Spleen (tissue), 11 donors: ENCODE results near the gene TLR2. TPM values are rescaled to one million over a fixed set of nuclear protein-coding genes. Genes with fewer than 3 reads are reported as not detected.

ENCODE experiments used
- DNase-seq: peaks from one replicate; pipeline ENCODE4 v3.0.0-alpha.2; 2020
- H3K27ac ChIP-seq, 8 donors: fragments of 200-600 bp; sonication (generic) in 7 of 8; 1 replicate in 4 of 8; 2 replicates in 4 of 8; pipeline versions ENCODE4 v1.5.0 to v1.8.0; 2016 to 2021; ENCODE audit warnings: inconsistent platforms in 4 of 8, mild to moderate bottlenecking in 4 of 8, moderate library complexity in 1 of 8
- H3K27me3 ChIP-seq, 7 donors: fragments of 200-600 bp; sonication (generic) in 6 of 7; replicated peaks in 1 of 7; 1 replicate in 4 of 7; 2 replicates in 3 of 7; pipeline versions ENCODE4 v1.5.0 to v1.8.0; 2016 to 2021; ENCODE audit warnings: inconsistent platforms in 3 of 7, mild to moderate bottlenecking in 1 of 7
- H3K36me3 ChIP-seq, 6 donors: fragments of 200-600 bp; sonication (generic) in 5 of 6; 1 replicate in 4 of 6; 2 replicates in 2 of 6; pipeline versions ENCODE4 v1.5.0 to v1.8.0; 2016 to 2021; ENCODE audit warnings: inconsistent platforms in 2 of 6
- H3K4me1 ChIP-seq, 6 donors: fragments of 200-600 bp; sonication (generic) in 5 of 6; 1 replicate in 3 of 6; 2 replicates in 3 of 6; pipeline versions ENCODE4 v1.5.0 to v1.8.0; 2016 to 2021; ENCODE audit warnings: inconsistent platforms in 3 of 6
- H3K4me3 ChIP-seq, 8 donors: fragments of 200-600 bp; sonication (generic) in 7 of 8; 1 replicate in 4 of 8; 2 replicates in 4 of 8; pipeline versions ENCODE4 v1.5.0 to v1.8.0; 2016 to 2021; ENCODE audit warnings: inconsistent platforms in 4 of 8, mild to moderate bottlenecking in 4 of 8, moderate library complexity in 2 of 8
- H3K9me3 ChIP-seq, 8 donors: fragments of 200-600 bp; sonication (generic) in 7 of 8; 1 replicate in 4 of 8; 2 replicates in 4 of 8; pipeline versions ENCODE4 v1.5.0 to v1.8.0; 2016 to 2021; ENCODE audit warnings: inconsistent platforms in 4 of 8
- CTCF ChIP-seq, 11 experiments: fragments of 200-600 bp in 7 of 11; fragments of 450-650 bp in 4 of 11; sonication (generic) in 4 of 11; IDR thresholded peaks in 8 of 11; conservative IDR thresholded peaks in 3 of 11; 1 replicate in 7 of 11; 2 replicates in 4 of 11; pipeline versions ENCODE4 v1.4.0 to v1.8.0; 2016 to 2021; ENCODE audit warnings: antibody characterized with exemption in 11 of 11, inconsistent platforms in 4 of 11, mild to moderate bottlenecking in 1 of 11
- POLR2A ChIP-seq, 3 donors: fragments of 450-650 bp; IDR thresholded peaks; one replicate each; pipeline ENCODE4 v1.5.1; 2017; ENCODE audit warnings: antibody characterized with exemption in 3 of 3, mild to moderate bottlenecking in 1 of 3
- POLR2AphosphoS5 ChIP-seq, 3 donors: sonication (generic); formaldehyde crosslinking; IDR thresholded peaks; one replicate each; pipeline ENCODE4 v1.5.1; 2017; ENCODE audit warnings: antibody characterized with exemption in 3 of 3
- WGBS, 5 donors: extraction: QIAGEN DNeasy Blood & Tissue Kit in 3 of 5; methylation state at CpG; one replicate each; pipeline versions ENCODE4 v1.1.5 to v1.1.7; 2013 to 2018; 5-methylcytosine and 5-hydroxymethylcytosine counted together
- intact Hi-C: fragments of 100-400 bp; cut with DNase I; formaldehyde crosslinking; loops from one replicate; pipeline ENCODE4 v1.15.0; 2023; ENCODE audit warnings: low total_unique reads
- polyA plus RNA-seq, 3 donors: library from polyadenylated mRNA; stranded (reverse); fragments of 200-250 nt; gene quantifications; one replicate each; pipeline ENCODE4 v1.2.1, GENCODE V29; 2013
- total RNA-seq, 7 donors: library from RNA; depleted of rRNA in 3 of 7; stranded (reverse); fragments of >200 nt in 3 of 7; fragmentation: NEBNext Ultra II Directional in 4 of 7; extraction: Animal tissue kit (Norgen Biotek cat#: 25700) in 4 of 7; gene quantifications; one replicate each; pipeline versions ENCODE4 v1.1.0 to v1.2.1, GENCODE V29; 2016 to 2021
- donor health status: healthy with polysubstance abuse.
- donor health status: DM: no; HTN: no; CAD: no; lungs with moderate emphysema.
- donor health status: DM: no; HTN: no; CAD: no.
- donor health status: Bipolar disorder and iron deficiency.
- donor health status: healthy.
- donor health status: DM: no; HTN: no; CAD: no.
- donor health status: DM: yes; HTN: yes; CAD: no.

TLR2 gene
- total and polyA plus RNA-seq, 10 donors, result 4.8 to 167 (median 71.1) TPM

DNA sequence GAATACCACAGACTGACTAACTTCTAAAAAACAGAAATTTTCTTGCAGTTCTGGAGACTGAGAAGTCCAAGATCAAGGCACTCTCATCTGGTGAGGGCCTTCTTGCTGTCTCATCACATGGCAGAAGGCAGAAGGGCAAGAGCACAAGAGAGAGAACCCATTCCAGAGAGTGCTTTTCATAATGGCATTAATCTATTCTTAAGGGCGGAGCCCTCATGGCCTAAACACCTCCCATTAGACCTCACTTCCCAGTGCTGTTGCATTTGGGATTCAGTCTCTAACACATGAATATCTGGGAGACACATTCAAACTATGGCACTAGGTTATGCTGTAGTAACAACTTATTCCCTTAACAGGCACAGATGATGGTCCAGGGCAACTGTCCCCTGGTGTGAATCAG is 37.1 kb upstream of the TLR2 start:
- peak overlapping the region in 2 of 8 donors; percentile 14 to 72 for H3K27ac ChIP-seq
- no peak for DNase-seq
- H3K4me3 ChIP-seq, result no peak overlapping the region
- 90 to 100% (median 97%) methylated on average over 1 of the region's 1 CpG for WGBS, 5 donors
- H3K27me3 ChIP-seq, result no peaks in the 10 kb centered on the region
- H3K4me1 ChIP-seq, result peaks cover 10 to 61% (median 18%) of the 10 kb centered on the region in 6 donors
- H3K9me3 ChIP-seq, result peaks cover 0 to 6% (median 2%) of the 10 kb centered on the region in 8 donors
- intact Hi-C loops, result no loop called here
- no peaks in the 10 kb centered on the region for H3K36me3 ChIP-seq
- TF ChIP-seq CTCF (IDR thresholded peaks at IDR 0.05 in 8 of 11, conservative IDR thresholded peaks at IDR 0.05 in 3 of 11) (no peak), POLR2AphosphoS5 (IDR thresholded peaks at IDR 0.05) (no peak), POLR2A (IDR thresholded peaks at IDR 0.05) (no peak)

- Histone ChIP-seq H3K36me3 (no peaks in the 10 kb centered on the region), H3K27ac (peak overlapping the region in 2 of 8 donors; percentile 16 to 72), H3K4me3 (no peak overlapping the region), H3K4me1 (peaks cover 10 to 67% (median 21%) of the 10 kb centered on the region in 6 donors), H3K9me3 (peaks cover 0 to 6% (median 2%) of the 10 kb centered on the region in 8 donors), H3K27me3 (no peaks in the 10 kb centered on the region)
- no peak for DNase-seq
- intact Hi-C loops, result no loop called here
- TF ChIP-seq CTCF (IDR thresholded peaks at IDR 0.05 in 8 of 11, conservative IDR thresholded peaks at IDR 0.05 in 3 of 11), result no peak
- no peak for TF ChIP-seq POLR2AphosphoS5 (IDR thresholded peaks at IDR 0.05)
- no peak for TF ChIP-seq POLR2A (IDR thresholded peaks at IDR 0.05)
- WGBS, 5 donors, result 63 to 74% (median 66%) methylated on average over 4 of the region's 4 CpGs
These were observed 36.1 kb upstream of the TLR2 start for GRCh38 chr4:153647975-153648374.

DNA sequence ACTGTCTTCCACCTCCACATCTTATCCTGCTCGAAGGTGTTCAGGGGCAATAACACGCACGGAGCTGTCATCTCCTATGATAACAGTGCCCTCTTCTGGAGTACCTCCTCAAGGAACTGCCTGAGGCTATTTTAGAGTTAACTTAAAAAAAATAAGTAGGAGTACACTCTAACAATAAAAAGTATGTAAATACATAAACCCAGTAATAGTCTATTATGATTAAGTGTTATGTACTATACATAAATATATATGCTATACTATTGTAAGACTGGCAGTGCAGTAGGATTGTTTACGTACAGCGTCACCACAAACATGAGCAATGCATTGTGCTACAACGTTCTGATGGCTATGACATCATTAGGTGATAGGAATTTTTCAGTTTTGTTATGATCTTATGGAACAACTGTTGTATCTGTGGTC is 34.5 kb upstream of the TLR2 start:
- intact Hi-C loops, result no loop called here
- WGBS, 5 donors, result 67 to 76% (median 68%) methylated on average over 6 of the region's 6 CpGs
- H3K4me1 ChIP-seq, result peaks cover 5 to 56% (median 13%) of the 10 kb centered on the region in 6 donors
- H3K27me3 ChIP-seq, result no peaks in the 10 kb centered on the region
- peak overlapping the region in 2 of 8 donors; percentile 91 to 93 for H3K27ac ChIP-seq
- H3K9me3 ChIP-seq, result peaks cover 0 to 6% (median 2%) of the 10 kb centered on the region in 8 donors
- no peak overlapping the region for H3K4me3 ChIP-seq
- no peaks in the 10 kb centered on the region for H3K36me3 ChIP-seq
- peak in 2 of 11 experiments; percentile 9 to 17 for TF ChIP-seq CTCF (IDR thresholded peaks at IDR 0.05 in 8 of 11, conservative IDR thresholded peaks at IDR 0.05 in 3 of 11)
- TF ChIP-seq POLR2AphosphoS5 (IDR thresholded peaks at IDR 0.05), result no peak
- no peak for DNase-seq

- WGBS, 5 donors, result 36 to 72% (median 56%) methylated on average over 3 of the region's 3 CpGs
- Histone ChIP-seq H3K9me3 (no peaks in the 10 kb centered on the region), H3K27me3 (no peaks in the 10 kb centered on the region), H3K4me3 (peak overlapping the region in 1 of 8 donors; percentile 61), H3K4me1 (peaks cover 5 to 57% (median 16%) of the 10 kb centered on the region in 6 donors), H3K27ac (peak overlapping the region; percentile 24 to 93 (median 85)), H3K36me3 (no peaks in the 10 kb centered on the region)
- intact Hi-C loops, result no loop called here
- TF ChIP-seq POLR2A (IDR thresholded peaks at IDR 0.05) (no peak), POLR2AphosphoS5 (IDR thresholded peaks at IDR 0.05) (no peak), CTCF (IDR thresholded peaks at IDR 0.05 in 8 of 11, conservative IDR thresholded peaks at IDR 0.05 in 3 of 11) (no peak)
- DNase-seq, result no peak
These were observed 33.0 kb upstream of the TLR2 start for GRCh38 chr4:153651116-153651515.
